Progenitor cell of endocrine pancreas (in vitro differentiated cells): ENCODE measurements around the gene RHOT2. TPM values are rescaled to one million over a fixed set of nuclear protein-coding genes. Genes with fewer than 3 reads are reported as not detected.

Experiments
- DNase-seq: peaks from one replicate; pipeline ENCODE4 v3.0.0; 2021; ENCODE audit warnings: low spot score; ENCODE audit not compliant: unreplicated experiment
- H3K27ac Mint-ChIP-seq: 2 replicates; pipeline ENCODE4 v1.8.0; 2021; ENCODE audit warnings: mild to moderate bottlenecking, moderate library complexity, mixed read lengths
- H3K27me3 Mint-ChIP-seq: 2 replicates; pipeline ENCODE4 v1.8.0; 2021; ENCODE audit warnings: mixed read lengths
- H3K36me3 Mint-ChIP-seq: 2 replicates; pipeline ENCODE4 v1.8.0; 2022; ENCODE audit warnings: mixed read lengths; ENCODE audit not compliant: insufficient read depth
- H3K4me1 Mint-ChIP-seq: 2 replicates; pipeline ENCODE4 v1.8.0; 2021; ENCODE audit warnings: low read depth, mixed read lengths
- H3K4me3 Mint-ChIP-seq: 2 replicates; pipeline ENCODE4 v1.8.0; 2021; ENCODE audit warnings: low read depth, mild to moderate bottlenecking, moderate library complexity, mixed read lengths
- H3K9me3 Mint-ChIP-seq: 2 replicates; pipeline ENCODE4 v1.8.0; 2021; ENCODE audit warnings: low read depth, mixed read lengths
- CTCF ChIP-seq: fragments of 200-600 bp; sonication (generic); IDR thresholded peaks from one replicate; pipeline ENCODE4 v1.5.0; 2021; ENCODE audit warnings: antibody characterized with exemption, mild to moderate bottlenecking; ENCODE audit not compliant: unreplicated experiment
- total RNA-seq: library from RNA; stranded (reverse); gene quantifications from 2 replicates; pipeline ENCODE4 v1.2.1, GENCODE V29; 2021

The RHOT2 gene
- total RNA-seq, 1 donor from 2014 or later, result 153 TPM

- Mint-ChIP-seq H3K27me3 (no peaks in the 10 kb centered on the region), H3K36me3 (peaks cover 2% of the 10 kb centered on the region), H3K4me1 (peaks cover 15% of the 10 kb centered on the region), H3K4me3 (peak overlapping the region; percentile 49), H3K27ac (no peak overlapping the region), H3K9me3 (no peaks in the 10 kb centered on the region)
- no peak for DNase-seq
- TF ChIP-seq CTCF, result no peak
These were observed 33.8 kb upstream of the RHOT2 start for GRCh38 chr16:634051-634670.

- Mint-ChIP-seq H3K9me3 (no peaks in the 10 kb centered on the region), H3K27me3 (no peaks in the 10 kb centered on the region), H3K4me1 (peaks cover 10% of the 10 kb centered on the region), H3K4me3 (peak overlapping the region; percentile 58), H3K36me3 (peaks cover 2% of the 10 kb centered on the region), H3K27ac (no peak overlapping the region)
- TF ChIP-seq CTCF, result no peak
- no peak for DNase-seq
These were observed 32.9 kb upstream of the RHOT2 start for GRCh38 chr16:634996-635395.

- H3K36me3 Mint-ChIP-seq, result peaks cover 2% of the 10 kb centered on the region
- H3K4me1 Mint-ChIP-seq, result peaks cover 10% of the 10 kb centered on the region
- TF ChIP-seq CTCF, result no peak
- H3K9me3 Mint-ChIP-seq, result no peaks in the 10 kb centered on the region
- no peak for DNase-seq
- H3K27ac Mint-ChIP-seq, result no peak overlapping the region
- peak overlapping the region; percentile 89 for H3K4me3 Mint-ChIP-seq
- H3K27me3 Mint-ChIP-seq, result no peaks in the 10 kb centered on the region
These were observed 32.2 kb upstream of the RHOT2 start for GRCh38 chr16:635573-636205.

GRCh38 chr16:636206-637080 is 31.5 kb upstream of the RHOT2 start, which contains the start of gene METTL26:
Gene METTL26 (minus strand): TSS chr16:636305. CDS start chr16:636290, 15 bp downstream.
- Mint-ChIP-seq H3K27ac (peak within 1 kb of the TSS; percentile 100), H3K36me3 (peaks cover 2% of the 10 kb centered on the region), H3K4me3 (peak within 1 kb of the TSS; percentile 89), H3K4me1 (peaks cover 10% of the 10 kb centered on the region), H3K9me3 (no peaks in the 10 kb centered on the region), H3K27me3 (no peaks in the 10 kb centered on the region)
- TF ChIP-seq CTCF, result peak; percentile 27
- DNase-seq, result peak; percentile 87
